ENCODE results near the gene ANXA4. TPM values are rescaled to one million over a fixed set of nuclear protein-coding genes. Genes with fewer than 3 reads are reported as not detected.

The ANXA4 gene
- total and polyA plus RNA-seq, 5 experiments from 2014 or later = 2.9 to 15.8 (median 8.0) TPM

GRCh38 chr2:69774984-69775982 is 33.3 kb downstream of the ANXA4 start:
- POLR2A ChIA-PET = no interaction called here
- DNase-seq (peak in 5 of 10 donors; percentile 8 to 78 (median 59)), ATAC-seq (peak; percentile 94 to 98)
- Mint-ChIP-seq H3K27ac (peak overlapping the region in 8 of 10 donors; percentile 11 to 78 (median 47)), H3K27me3 (no peaks in the 10 kb centered on the region), H3K4me3 (peak overlapping the region; percentile 20 to 67 (median 56)), H3K9me3 (peaks cover 0 to 4% (median 0%) of the 10 kb centered on the region in 9 donors), H3K4me1 (peaks cover 8 to 61% (median 25%) of the 10 kb centered on the region in 4 donors), H3K36me3 (no peaks in the 10 kb centered on the region)

DNA sequence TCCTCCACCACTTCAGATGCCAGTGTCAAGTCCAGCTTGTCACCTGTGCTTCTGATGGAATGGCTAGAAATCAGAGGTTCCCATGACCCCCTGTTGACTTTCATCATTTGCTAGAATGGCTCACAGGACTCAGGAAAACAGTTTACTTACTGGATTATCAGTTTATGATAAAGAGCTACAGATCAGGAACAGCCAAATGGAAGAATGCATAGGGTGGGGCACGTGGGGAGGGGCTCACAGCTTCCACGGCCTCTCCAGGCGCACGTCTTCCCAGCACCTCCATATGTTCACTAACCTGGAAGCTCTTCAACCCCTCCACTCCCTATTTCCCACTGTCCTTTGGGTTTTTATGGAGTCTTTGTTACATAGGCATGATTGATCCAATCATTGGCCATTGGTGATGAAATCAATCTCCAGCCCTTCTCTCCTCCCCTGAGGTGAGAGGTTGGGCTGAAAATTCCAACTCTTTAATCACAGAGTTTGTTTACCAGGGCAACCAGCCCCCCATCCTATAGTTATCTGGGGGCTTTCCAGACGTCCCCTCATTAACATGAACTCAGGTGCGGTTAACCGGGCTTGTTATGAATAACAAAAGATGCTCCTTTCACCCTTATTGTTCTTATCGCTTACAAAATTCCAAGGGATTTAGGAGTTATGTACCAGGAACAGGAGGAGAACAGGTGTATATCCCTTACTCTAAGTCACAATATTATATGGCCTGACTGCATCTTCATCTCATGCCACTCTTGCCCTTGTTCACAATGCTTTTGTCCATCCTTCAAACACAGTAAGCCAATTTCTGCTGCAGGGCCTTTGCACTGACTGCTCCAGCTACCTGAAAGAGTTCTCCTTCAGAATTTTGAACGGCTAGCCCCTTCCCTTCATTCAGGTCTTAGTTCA is 35.2 kb downstream of the ANXA4 start:
- ATAC-seq (no peak), DNase-seq (no peak)
- POLR2A ChIA-PET = interaction anchor here (0.5 kb wide), 1 partner anchor 129 kb away, joined by 5 read pairs; no protein-coding TSS in a partner anchor
- Mint-ChIP-seq H3K27me3 (no peaks in the 10 kb centered on the region), H3K4me1 (peaks cover 8 to 58% (median 24%) of the 10 kb centered on the region in 4 donors), H3K9me3 (peaks cover 0 to 4% (median 0%) of the 10 kb centered on the region in 9 donors), H3K27ac (peak overlapping the region in 1 of 10 donors; percentile 24), H3K36me3 (no peaks in the 10 kb centered on the region), H3K4me3 (no peak overlapping the region)

DNA sequence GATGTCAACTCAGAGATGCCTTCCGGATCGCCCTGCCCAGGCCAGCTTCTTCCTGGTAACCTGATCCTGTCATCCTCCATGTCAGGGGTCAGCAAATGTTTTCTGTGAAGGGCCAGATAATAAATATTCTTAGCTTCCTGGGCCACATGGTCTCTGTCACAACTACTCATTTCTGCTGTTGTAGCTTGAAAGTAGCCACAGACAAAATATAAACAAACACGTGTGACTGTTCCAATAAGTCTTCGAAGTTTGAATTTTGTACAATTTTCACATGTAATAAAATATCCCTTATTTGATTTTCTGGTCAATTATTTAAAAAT is 35.8 kb downstream of the ANXA4 start:
- DNase-seq (no peak), ATAC-seq (no peak)
- Mint-ChIP-seq H3K27me3 (no peaks in the 10 kb centered on the region), H3K4me1 (peaks cover 8 to 54% (median 24%) of the 10 kb centered on the region in 4 donors), H3K4me3 (no peak overlapping the region), H3K9me3 (peaks cover 0 to 4% (median 0%) of the 10 kb centered on the region in 9 donors), H3K36me3 (no peaks in the 10 kb centered on the region), H3K27ac (no peak overlapping the region)
- POLR2A ChIA-PET = interaction anchor here (0.6 kb wide), 1 partner anchor 15 kb away, joined by 4 read pairs; no protein-coding TSS in a partner anchor

- POLR2A ChIA-PET = interaction anchor here (0.5 to 0.7 kb wide), 3 partner anchors 11 to 83 kb away, joined by 4 to 6 read pairs (median 5); no protein-coding TSS in a partner anchor
- no peaks in the 10 kb centered on the region for H3K27me3 Mint-ChIP-seq
- no peak overlapping the region for H3K27ac Mint-ChIP-seq
- peaks cover 7 to 41% (median 16%) of the 10 kb centered on the region in 4 donors for H3K4me1 Mint-ChIP-seq
- ATAC-seq = no peak
- H3K36me3 Mint-ChIP-seq = no peaks in the 10 kb centered on the region
- DNase-seq = no peak
- H3K4me3 Mint-ChIP-seq = no peak overlapping the region
- H3K9me3 Mint-ChIP-seq = peaks cover 0 to 4% (median 0%) of the 10 kb centered on the region in 9 donors
Measured at GRCh38 chr2:69779258-69780001, 37.5 kb downstream of the ANXA4 start.

DNA sequence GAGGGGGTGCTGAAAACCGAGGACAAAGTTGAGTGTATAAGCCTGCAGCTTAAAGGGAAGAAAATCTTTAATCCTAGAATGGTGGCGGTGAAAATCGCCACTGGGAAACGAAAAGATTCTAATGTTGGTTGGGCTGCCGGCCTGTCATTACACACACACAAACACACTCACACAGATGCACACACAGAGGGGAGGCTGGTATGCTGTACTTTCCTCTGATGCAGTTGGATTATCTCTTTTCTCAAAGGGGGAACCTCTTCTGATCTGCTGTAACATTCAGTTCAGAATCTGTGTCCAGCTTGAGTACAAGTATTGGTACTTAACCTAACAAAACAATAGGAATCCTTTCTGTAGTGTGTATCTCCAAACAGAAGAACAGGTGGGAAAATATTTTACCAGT is 39.0 kb downstream of the ANXA4 start:
- ATAC-seq = no peak
- POLR2A ChIA-PET = no interaction called here
- no peaks in the 10 kb centered on the region for H3K27me3 Mint-ChIP-seq
- peaks cover 0 to 4% (median 0%) of the 10 kb centered on the region in 9 donors for H3K9me3 Mint-ChIP-seq
- H3K27ac Mint-ChIP-seq = no peak overlapping the region
- no peaks in the 10 kb centered on the region for H3K36me3 Mint-ChIP-seq
- no peak overlapping the region for H3K4me3 Mint-ChIP-seq
- DNase-seq = no peak
- peaks cover 0 to 28% (median 4%) of the 10 kb centered on the region in 4 donors for H3K4me1 Mint-ChIP-seq

DNA sequence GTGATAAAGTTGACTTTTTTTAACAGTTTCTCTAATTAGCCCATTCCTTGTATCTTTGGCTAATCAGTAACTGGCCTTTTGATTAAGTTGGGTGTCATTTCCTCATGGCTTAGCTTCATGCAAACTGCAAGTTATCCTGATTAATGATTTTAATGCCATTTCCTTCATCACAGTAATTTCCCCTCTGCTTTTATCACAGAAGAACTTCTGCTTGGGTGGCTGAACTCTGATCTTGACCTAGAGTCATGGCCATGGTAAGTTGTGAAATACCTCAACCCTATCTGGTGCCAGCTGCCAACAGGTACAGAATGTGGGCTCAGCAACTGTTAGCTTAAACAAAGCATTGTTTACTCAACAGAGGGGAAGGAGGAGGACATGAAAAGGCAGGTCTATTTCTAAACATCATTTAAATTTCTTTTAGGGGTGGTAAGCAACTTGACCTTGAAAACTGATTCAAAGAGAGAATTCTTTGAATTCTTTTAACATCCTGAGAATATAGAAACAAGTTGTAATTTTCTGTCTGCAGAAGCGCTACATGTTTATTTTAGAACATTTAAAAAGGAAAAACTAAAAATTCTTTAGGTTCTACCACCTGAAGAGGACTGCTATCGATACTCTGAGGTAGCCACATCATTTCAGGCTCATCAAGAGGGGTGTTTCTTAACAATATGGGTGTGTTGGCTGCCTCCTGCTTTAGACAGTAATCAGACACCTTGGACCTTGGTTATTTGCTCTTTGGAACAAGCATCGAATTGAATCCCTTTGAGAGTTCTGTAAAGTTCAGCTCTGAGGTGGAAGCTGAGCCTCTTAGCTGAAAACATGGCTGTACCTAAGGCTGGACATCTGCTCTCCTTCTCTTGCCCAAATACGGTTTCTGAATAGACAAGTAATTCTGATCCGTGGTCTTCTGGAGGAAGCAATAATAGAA is 39.7 kb downstream of the ANXA4 start:
- Mint-ChIP-seq H3K4me3 (no peak overlapping the region), H3K4me1 (peaks cover 0 to 24% (median 0%) of the 10 kb centered on the region in 4 donors), H3K36me3 (no peaks in the 10 kb centered on the region), H3K27me3 (no peaks in the 10 kb centered on the region), H3K9me3 (peaks cover 0 to 2% (median 0%) of the 10 kb centered on the region in 9 donors), H3K27ac (peak overlapping the region in 2 of 10 donors; percentile 2 to 49)
- no peak for ATAC-seq
- POLR2A ChIA-PET = no interaction called here
- no peak for DNase-seq

GRCh38 chr2:69784228-69784627 is 42.3 kb downstream of the ANXA4 start:
- POLR2A ChIA-PET = no interaction called here
- Mint-ChIP-seq H3K27ac (no peak overlapping the region), H3K4me3 (no peak overlapping the region), H3K27me3 (peaks cover 0 to 7% (median 0%) of the 10 kb centered on the region in 5 donors), H3K9me3 (no peaks in the 10 kb centered on the region), H3K4me1 (peaks cover 0 to 23% (median under 1%) of the 10 kb centered on the region in 4 donors), H3K36me3 (no peaks in the 10 kb centered on the region)
- ATAC-seq = no peak
- DNase-seq = no peak

DNA sequence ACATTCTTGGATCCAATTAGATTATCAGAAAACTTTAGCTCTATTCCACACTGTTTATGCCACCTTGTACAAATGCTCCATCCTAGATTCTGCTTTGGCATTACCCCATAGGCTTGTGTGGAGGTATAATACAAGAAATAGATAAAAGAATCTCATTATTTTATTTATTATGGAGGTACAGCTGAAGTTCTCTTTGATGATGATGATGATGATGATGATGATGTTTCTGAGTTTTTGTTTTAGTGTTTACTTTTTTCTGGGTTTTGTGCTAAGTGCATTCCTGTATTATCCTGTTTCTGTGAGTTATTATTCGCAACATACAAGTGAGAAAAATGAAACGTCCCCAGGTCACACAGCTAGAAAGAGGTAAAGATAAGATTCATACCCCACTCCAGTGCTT is 43.4 kb downstream of the ANXA4 start:
- no peak for DNase-seq
- Mint-ChIP-seq H3K4me1 (peaks cover 7 to 31% (median 12%) of the 10 kb centered on the region in 4 donors), H3K27ac (no peak overlapping the region), H3K36me3 (no peaks in the 10 kb centered on the region), H3K4me3 (no peak overlapping the region), H3K9me3 (no peaks in the 10 kb centered on the region), H3K27me3 (peaks cover 0 to 7% (median 0%) of the 10 kb centered on the region in 5 donors)
- no peak for ATAC-seq
- POLR2A ChIA-PET = no interaction called here

DNA sequence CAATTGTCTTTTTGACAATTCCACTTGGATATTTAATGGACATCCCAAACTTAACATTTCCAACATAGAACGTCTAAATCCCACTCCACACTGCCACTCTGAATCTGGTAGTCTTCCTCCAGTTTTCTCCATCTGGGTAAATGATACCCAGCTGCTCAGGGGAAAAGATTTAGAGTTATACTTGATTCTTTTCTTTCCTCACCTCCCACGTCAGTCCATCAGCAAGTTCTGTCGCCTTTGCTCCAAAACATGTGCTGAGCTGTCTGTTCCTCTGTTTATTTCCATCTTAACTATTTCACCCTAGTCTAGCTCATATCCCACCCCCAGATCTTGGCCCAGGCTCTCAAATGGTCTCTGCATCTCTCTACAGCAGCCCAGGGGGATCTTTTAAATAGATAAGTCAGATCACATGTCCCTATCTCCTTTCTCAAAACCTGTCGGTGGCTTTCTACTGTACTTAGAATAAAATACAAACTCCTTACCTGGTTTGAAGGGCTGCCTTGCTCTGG is 44.2 kb downstream of the ANXA4 start:
- POLR2A ChIA-PET = no interaction called here
- H3K27me3 Mint-ChIP-seq = peaks cover 0 to 7% (median 0%) of the 10 kb centered on the region in 5 donors

GRCh38 chr2:69789175-69789721 is 47.3 kb downstream of the ANXA4 start:
- Mint-ChIP-seq H3K4me1 (peaks cover 7 to 26% (median 14%) of the 10 kb centered on the region in 4 donors), H3K27ac (peak overlapping the region in 3 of 10 donors; percentile 38 to 67 (median 52)), H3K27me3 (peaks cover 0 to 7% (median 0%) of the 10 kb centered on the region in 5 donors), H3K4me3 (peak overlapping the region in 1 of 10 donors; percentile 12), H3K9me3 (no peaks in the 10 kb centered on the region), H3K36me3 (no peaks in the 10 kb centered on the region)
- ATAC-seq = no peak
- DNase-seq = no peak
- POLR2A ChIA-PET = no interaction called here

More for the DNA sequence above, 44.2 kb downstream of the ANXA4 start:
- DNase-seq (no peak), ATAC-seq (no peak)
- no peaks in the 10 kb centered on the region for H3K36me3 Mint-ChIP-seq
- peaks cover 7 to 36% (median 14%) of the 10 kb centered on the region in 4 donors for H3K4me1 Mint-ChIP-seq
- no peak overlapping the region for H3K4me3 Mint-ChIP-seq
- H3K27ac Mint-ChIP-seq = no peak overlapping the region
- no peaks in the 10 kb centered on the region for H3K9me3 Mint-ChIP-seq

Data from naive thymus-derived CD8-positive, alpha-beta T cell (primary cell).